HEK293T (cell line): ENCODE measurements around the gene PRKCA.

Experiments used
- ARNT ChIP-seq: fragments of 450-650 bp; IDR thresholded peaks from 2 replicates; pipeline ENCODE4 v1.6.1; 2017; ENCODE audit warnings: mild to moderate bottlenecking
- ELF4 ChIP-seq: fragments of 450-650 bp; IDR thresholded peaks from 2 replicates; pipeline ENCODE4 v1.6.1; 2017; ENCODE audit warnings: antibody characterized with exemption
- FOXK2 ChIP-seq: fragments of 450-650 bp; IDR thresholded peaks from 2 replicates; pipeline ENCODE4 v1.6.1; 2016; ENCODE audit warnings: mild to moderate bottlenecking
- FOXM1 ChIP-seq: fragments of 450-650 bp; IDR thresholded peaks from 2 replicates; pipeline ENCODE4 v1.6.1; 2017; ENCODE audit warnings: mild to moderate bottlenecking, borderline replicate concordance
- NFRKB ChIP-seq: fragments of 450-650 bp; IDR thresholded peaks from 2 replicates; pipeline ENCODE4 v1.6.1; 2016; ENCODE audit warnings: mild to moderate bottlenecking, moderate library complexity
- SP1 ChIP-seq: fragments of 450-650 bp; IDR thresholded peaks from 2 replicates; pipeline ENCODE4 v1.6.1; 2017
- TARDBP ChIP-seq: fragments of 450-650 bp; IDR thresholded peaks from 2 replicates; pipeline ENCODE4 v1.6.1; 2016
- ZNF384 ChIP-seq: fragments of 450-650 bp; IDR thresholded peaks from 2 replicates; pipeline ENCODE4 v1.6.1; 2016
- TF ChIP-seq, protein P1 (sequence below): fragments of 450-650 bp; IDR thresholded peaks from 2 replicates; pipeline ENCODE4 v1.6.1; 2016

DNA sequence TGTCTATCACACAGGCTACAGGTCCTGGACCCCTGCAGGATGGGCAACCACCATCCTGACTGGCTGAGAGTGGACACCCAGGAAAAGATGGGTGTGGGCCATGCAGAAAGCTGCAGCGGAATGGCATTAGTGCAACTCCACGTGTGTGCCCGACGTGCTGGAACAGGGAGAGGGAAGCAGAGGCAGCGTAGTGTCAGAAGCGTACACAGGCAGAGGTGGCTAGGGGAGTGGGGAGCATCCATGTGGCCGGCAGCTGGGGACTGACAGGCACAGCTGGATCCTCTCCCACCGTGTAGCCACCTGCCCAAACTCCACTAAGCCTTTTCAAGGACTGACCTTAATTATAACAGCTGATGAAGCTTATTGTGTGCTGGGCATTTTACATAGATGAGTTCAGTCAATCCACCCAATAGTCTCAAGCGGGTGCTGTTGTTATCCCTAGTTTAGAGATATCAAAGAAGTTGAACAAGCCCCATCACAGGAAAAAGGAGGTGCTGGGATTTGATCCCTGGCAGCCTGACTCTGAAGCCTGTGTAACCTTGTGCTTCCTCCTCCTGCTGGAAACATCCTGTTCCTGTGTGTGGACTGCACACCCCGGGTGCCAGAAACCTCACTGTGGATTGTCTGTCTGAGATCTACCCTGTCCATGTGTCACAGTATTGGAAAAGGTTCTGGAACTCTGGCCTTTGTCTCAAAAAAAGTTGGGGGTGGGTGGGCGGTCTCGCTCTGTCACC lies 114.0 kb downstream of the PRKCA start:
- TF ChIP-seq SP1 (no peak), NFRKB (no peak), ZNF384 (no peak), ARNT (no peak), FOXK2 (no peak), FOXM1 (no peak), TARDBP (no peak), ELF4 (no peak)
- TF ChIP-seq, protein P1, sequence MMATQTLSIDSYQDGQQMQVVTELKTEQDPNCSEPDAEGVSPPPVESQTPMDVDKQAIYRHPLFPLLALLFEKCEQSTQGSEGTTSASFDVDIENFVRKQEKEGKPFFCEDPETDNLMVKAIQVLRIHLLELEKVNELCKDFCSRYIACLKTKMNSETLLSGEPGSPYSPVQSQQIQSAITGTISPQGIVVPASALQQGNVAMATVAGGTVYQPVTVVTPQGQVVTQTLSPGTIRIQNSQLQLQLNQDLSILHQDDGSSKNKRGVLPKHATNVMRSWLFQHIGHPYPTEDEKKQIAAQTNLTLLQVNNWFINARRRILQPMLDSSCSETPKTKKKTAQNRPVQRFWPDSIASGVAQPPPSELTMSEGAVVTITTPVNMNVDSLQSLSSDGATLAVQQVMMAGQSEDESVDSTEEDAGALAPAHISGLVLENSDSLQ: no peak
